Measurements from ENCODE around the gene TEX29.

The TEX29 gene

DNA sequence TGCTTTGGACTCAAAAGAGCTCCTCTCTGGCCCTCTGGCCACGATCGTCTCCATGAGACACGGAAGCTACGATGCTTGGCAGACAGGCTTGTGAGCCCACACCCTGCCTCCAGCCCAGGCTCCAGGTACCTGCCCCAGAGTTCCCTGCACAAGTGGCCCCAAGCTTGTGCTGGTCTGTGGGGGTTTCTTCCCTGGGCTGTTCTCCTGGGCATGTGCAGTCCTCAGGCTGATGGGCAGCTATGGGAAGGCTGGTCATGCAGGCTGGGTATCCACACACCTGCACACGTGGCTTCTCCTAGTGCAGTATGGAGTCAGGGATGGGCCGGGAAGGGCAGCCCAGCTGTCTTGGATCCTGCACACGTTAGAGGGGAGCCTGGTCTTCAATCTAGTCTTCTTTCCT is 43.1 kb downstream of the TEX29 start:
- H3K79me2 ChIP-seq (ENCODE audit: insufficient read depth, low read depth) = no peaks in the 10 kb centered on the region

DNA sequence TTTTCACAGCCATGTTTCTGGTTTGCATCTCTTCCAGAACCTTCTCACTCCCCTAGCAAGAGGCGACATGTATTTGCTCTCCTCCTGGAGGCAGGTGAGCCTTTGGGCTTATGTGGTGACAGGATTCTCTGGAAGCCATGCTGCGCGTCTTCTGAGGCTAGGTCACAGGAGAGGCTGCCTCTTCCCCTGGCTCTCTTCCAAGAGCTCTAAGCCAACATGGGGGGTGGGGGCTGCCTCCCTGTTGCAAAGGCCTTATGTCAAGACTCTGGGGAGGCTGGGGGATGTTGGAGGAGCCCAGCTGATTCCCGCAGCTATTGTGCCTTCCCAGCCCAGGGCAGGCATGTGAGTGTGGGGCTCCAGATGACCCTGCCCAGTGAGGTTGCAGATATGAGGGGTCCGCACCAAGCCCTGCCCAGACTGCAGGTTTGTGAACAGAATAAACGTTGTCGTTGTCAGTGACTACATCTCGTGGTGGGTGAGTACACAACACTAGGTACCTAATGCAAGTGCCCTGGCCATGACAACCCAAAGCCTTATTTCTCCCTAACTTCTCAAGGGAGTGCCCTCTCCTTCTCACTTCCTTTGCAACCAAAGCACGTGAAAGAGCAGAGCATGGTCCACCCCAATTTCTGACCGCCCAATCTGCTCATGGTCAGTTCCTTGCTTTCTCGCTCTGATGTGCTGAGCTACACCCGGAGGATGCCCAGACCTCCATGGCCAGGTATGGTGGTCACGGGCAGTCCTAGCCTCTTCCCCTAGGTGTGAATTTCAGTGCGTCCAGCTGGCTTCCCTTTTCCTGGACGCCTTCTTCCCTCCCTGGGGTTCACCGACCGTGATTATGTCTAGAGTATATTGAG is 44.9 kb downstream of the TEX29 start:
- Histone ChIP-seq H2AFZ (ENCODE audit: low read depth) (no peak overlapping the region), H3K27ac (no peak overlapping the region), H3K27me3 (ENCODE audit: insufficient read depth, low read depth) (no peaks in the 10 kb centered on the region), H3K4me1 (ENCODE audit: low read depth, poor library complexity, severe bottlenecking) (no peaks in the 10 kb centered on the region), H3K4me2 (no peak overlapping the region), H3K36me3 (ENCODE audit: insufficient read depth) (no peaks in the 10 kb centered on the region), H3K79me2 (ENCODE audit: insufficient read depth, low read depth) (no peaks in the 10 kb centered on the region), H3K9ac (no peak overlapping the region), H3K4me3 (IDR thresholded peaks at IDR 0.05; ENCODE audit: insufficient read depth, low read depth, low read length) (no peak overlapping the region), H4K20me1 (ENCODE audit: insufficient read depth) (no peaks in the 10 kb centered on the region)
- TF ChIP-seq, protein P1, sequence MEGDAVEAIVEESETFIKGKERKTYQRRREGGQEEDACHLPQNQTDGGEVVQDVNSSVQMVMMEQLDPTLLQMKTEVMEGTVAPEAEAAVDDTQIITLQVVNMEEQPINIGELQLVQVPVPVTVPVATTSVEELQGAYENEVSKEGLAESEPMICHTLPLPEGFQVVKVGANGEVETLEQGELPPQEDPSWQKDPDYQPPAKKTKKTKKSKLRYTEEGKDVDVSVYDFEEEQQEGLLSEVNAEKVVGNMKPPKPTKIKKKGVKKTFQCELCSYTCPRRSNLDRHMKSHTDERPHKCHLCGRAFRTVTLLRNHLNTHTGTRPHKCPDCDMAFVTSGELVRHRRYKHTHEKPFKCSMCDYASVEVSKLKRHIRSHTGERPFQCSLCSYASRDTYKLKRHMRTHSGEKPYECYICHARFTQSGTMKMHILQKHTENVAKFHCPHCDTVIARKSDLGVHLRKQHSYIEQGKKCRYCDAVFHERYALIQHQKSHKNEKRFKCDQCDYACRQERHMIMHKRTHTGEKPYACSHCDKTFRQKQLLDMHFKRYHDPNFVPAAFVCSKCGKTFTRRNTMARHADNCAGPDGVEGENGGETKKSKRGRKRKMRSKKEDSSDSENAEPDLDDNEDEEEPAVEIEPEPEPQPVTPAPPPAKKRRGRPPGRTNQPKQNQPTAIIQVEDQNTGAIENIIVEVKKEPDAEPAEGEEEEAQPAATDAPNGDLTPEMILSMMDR (conservative IDR thresholded peaks at IDR 0.05; ENCODE audit: low read depth, low read length) = no peak

More for the DNA sequence above, 43.1 kb downstream of the TEX29 start:
- H3K27ac ChIP-seq = no peak overlapping the region
- H3K4me2 ChIP-seq = no peak overlapping the region
- H4K20me1 ChIP-seq (ENCODE audit: insufficient read depth) = no peaks in the 10 kb centered on the region
- no peak overlapping the region for H2AFZ ChIP-seq (ENCODE audit: low read depth)
- no peak overlapping the region for H3K9ac ChIP-seq
- TF ChIP-seq, protein P1 (conservative IDR thresholded peaks at IDR 0.05; ENCODE audit: low read depth, low read length) = no peak
- H3K36me3 ChIP-seq (ENCODE audit: insufficient read depth) = no peaks in the 10 kb centered on the region
- H3K4me1 ChIP-seq (ENCODE audit: low read depth, poor library complexity, severe bottlenecking) = no peaks in the 10 kb centered on the region
- H3K4me3 ChIP-seq (IDR thresholded peaks at IDR 0.05; ENCODE audit: insufficient read depth, low read depth, low read length) = no peak overlapping the region
- H3K27me3 ChIP-seq (ENCODE audit: insufficient read depth, low read depth) = no peaks in the 10 kb centered on the region

DNA sequence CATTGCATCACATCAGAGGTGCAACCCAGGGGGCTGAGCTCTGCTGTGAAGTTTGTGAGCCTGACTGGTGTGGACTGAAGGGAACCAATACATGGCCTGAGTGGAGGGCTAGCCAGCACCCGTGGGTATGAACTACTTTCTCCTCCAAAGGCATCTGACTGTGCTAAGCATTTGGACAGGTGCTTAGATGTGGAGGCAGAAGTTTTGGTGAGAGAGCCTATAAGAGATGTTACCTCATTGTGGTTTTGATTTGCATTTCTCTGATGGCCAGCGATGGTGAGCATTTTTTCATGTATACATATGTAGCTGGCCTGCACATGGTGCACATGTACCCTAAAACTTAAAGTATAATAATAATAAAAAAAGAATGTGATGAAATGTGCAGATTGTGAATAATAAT is 46.9 kb downstream of the TEX29 start:
- no peaks in the 10 kb centered on the region for H4K20me1 ChIP-seq (ENCODE audit: insufficient read depth)
- H2AFZ ChIP-seq (ENCODE audit: low read depth) = no peak overlapping the region
- H3K9ac ChIP-seq = no peak overlapping the region
- no peaks in the 10 kb centered on the region for H3K27me3 ChIP-seq (ENCODE audit: insufficient read depth, low read depth)
- no peaks in the 10 kb centered on the region for H3K79me2 ChIP-seq (ENCODE audit: insufficient read depth, low read depth)
- H3K4me3 ChIP-seq (IDR thresholded peaks at IDR 0.05; ENCODE audit: insufficient read depth, low read depth, low read length) = no peak overlapping the region
- no peak overlapping the region for H3K27ac ChIP-seq
- no peak overlapping the region for H3K4me2 ChIP-seq
- no peaks in the 10 kb centered on the region for H3K4me1 ChIP-seq (ENCODE audit: low read depth, poor library complexity, severe bottlenecking)
- TF ChIP-seq, protein P1 (conservative IDR thresholded peaks at IDR 0.05; ENCODE audit: low read depth, low read length) = no peak
- H3K36me3 ChIP-seq (ENCODE audit: insufficient read depth) = no peaks in the 10 kb centered on the region

DNA sequence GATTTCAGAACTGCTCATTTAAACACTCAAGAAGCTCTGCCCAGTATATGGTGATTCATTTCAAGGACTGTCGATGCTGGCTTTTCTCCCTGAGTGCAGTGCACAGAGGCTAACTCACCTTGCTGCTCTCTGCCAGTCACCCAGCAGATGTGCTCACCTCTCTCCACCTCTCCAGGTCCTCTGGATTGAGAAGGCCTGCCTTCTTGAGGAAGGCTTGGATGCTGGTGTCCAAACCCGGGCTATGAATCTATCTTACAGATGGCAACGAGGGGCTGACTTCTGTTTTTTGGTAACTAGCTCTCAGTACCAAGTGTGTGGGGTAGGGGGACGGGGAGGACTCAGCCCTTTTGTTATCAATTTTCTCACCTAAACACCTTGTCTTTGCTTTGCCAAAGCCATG is 47.6 kb downstream of the TEX29 start:
- H3K4me3 ChIP-seq (IDR thresholded peaks at IDR 0.05; ENCODE audit: insufficient read depth, low read depth, low read length) = no peak overlapping the region
- no peak overlapping the region for H3K27ac ChIP-seq
- TF ChIP-seq, protein P1 (conservative IDR thresholded peaks at IDR 0.05; ENCODE audit: low read depth, low read length) = no peak
- H3K9ac ChIP-seq = no peak overlapping the region
- no peaks in the 10 kb centered on the region for H3K79me2 ChIP-seq (ENCODE audit: insufficient read depth, low read depth)
- H3K4me1 ChIP-seq (ENCODE audit: low read depth, poor library complexity, severe bottlenecking) = no peaks in the 10 kb centered on the region
- H3K27me3 ChIP-seq (ENCODE audit: insufficient read depth, low read depth) = no peaks in the 10 kb centered on the region
- H4K20me1 ChIP-seq (ENCODE audit: insufficient read depth) = no peaks in the 10 kb centered on the region
- no peaks in the 10 kb centered on the region for H3K36me3 ChIP-seq (ENCODE audit: insufficient read depth)
- H2AFZ ChIP-seq (ENCODE audit: low read depth) = no peak overlapping the region
- H3K4me2 ChIP-seq = no peak overlapping the region

Measured in KMS-11 (cell line).